GM12873 (cell line): Measurements from ENCODE around the gene CALN1.

Experiments used
- CTCF ChIP-seq: IDR thresholded peaks from 2 replicates; pipeline ENCODE4 v1.5.1; 2012; ENCODE audit warnings: low read depth, mild to moderate bottlenecking, moderate library complexity, low read length, control low read depth; ENCODE audit not compliant: insufficient read depth; ENCODE audit errors: missing control alignments

Gene CALN1

DNA sequence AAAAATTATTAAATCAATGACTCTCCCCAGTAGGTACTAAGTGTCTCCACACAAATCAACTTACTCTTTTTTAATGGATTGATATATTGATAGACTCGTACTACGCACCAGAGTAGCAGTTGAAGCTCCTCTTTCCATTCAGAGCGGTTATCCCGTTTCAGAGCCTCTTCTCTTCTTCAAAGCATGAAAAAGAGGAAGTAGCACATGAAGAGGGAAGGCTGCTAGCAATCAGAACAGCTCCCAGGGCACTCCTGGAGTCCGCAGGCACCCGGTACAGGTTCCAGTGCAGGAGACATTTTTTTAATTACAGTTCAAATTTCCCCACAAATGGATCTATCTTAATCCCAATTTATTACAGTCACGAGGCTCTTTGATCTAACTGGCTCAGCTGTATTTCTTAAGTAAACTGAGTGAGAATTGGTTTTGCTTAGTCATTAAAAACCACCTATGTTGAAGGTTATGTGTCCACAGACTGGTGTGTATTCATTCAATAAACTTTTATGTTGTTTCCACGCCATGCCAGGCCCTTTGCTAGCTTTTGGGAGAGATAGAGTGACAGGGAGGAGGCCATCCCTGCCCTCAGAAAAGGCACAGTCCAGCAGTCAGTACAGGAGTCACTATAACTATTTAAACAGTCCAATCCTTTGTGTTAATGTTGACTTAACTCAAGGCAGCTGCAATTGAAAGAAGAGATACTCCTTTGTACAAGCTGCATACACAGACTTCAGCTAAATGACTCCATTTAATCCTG is 32.1 kb upstream of the CALN1 start:
- TF ChIP-seq CTCF: no peak

GRCh38 chr7:72441791-72442190 is 29.7 kb upstream of the CALN1 start:
- no peak for TF ChIP-seq CTCF

GRCh38 chr7:72438491-72438890 is 26.4 kb upstream of the CALN1 start:
- TF ChIP-seq CTCF: no peak

GRCh38 chr7:72437610-72438009 is 25.5 kb upstream of the CALN1 start:
- TF ChIP-seq CTCF: no peak

DNA sequence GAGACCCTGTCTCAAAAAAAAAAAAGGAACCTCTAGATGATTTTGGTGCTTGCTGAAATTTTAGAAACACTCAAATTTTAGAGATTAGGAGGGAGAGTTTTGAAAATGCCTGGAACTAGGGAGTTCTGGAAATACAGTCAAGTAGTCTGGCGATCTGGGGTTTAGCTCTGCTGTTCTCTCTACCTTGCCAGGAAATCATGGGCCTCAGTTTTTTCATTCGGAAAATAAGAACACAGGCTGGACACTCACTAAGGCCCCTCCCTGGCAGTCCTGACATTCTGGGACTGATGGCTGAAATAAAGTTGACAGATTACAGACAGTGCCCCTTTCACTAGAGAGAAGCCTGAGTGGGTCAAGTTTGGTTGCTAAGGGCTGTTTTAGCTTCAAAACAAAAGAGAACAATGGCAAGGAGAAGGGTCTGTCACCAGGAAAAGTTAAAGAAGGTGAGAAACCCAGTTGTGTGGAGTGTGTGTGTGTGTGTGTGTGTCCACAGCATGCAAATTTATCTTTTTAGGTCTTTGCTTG is 25.0 kb upstream of the CALN1 start:
- TF ChIP-seq CTCF: no peak

DNA sequence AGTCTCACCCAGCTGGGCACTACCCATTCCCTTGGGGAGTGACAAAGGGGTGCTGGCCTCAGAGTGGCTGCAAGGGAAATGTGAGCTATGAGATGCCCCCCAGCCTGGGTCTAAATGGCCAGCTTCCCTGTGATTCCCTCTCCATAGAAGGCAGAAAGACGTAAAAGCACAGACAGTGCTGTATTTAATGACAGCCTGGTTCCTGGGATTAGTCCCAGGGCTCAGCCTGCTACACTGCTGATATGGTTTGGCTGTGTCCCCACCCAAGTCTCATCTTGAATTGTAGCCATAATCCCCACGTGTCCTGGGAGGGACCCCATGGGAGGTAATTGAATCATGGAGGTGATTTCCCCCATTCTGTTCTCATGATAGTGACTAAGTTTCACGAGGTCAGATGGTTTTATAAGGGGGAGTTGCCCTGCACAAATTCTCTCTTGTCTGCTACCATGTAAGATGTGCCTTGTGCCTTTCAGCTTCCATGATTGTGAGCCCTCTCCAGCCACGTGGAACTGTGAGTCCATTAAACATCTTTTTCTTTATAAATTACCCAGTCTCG is 23.9 kb upstream of the CALN1 start:
- TF ChIP-seq CTCF: no peak

DNA sequence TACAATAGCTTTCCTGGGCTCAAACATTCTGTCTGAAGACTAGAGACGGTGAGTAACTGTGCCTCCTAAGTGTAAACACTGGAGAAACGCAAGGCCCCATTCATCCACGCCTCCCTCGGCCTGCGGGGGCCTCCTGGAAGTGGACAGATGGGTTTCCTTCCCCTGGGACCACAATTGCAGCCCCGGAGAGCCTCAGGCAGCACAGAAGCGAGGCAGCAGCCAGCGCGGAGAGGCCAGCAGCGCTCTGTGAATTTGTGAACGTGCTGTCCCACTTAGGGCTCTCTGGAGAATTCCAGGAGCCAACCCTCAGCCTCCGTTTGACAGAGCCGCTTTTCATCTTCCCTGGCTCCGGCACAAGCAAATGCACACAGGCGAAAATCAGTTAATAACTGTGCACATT is 23.2 kb upstream of the CALN1 start:
- no peak for TF ChIP-seq CTCF
